ENCODE measurements around the gene AFAP1.

The AFAP1 gene

GRCh38 chr4:7760228-7760627, 179.4 kb downstream of the AFAP1 start:
- H3K9me3 Mint-ChIP-seq = no peaks in the 10 kb centered on the region
- H3K4me3 Mint-ChIP-seq = no peak overlapping the region
- H3K36me3 Mint-ChIP-seq = no peaks in the 10 kb centered on the region
- peaks cover 0 to 2% of the 10 kb centered on the region in 2 donors for H3K4me1 Mint-ChIP-seq
- ATAC-seq (replicated peaks) = no peak
- peaks cover 6 to 9% of the 10 kb centered on the region in 2 donors for H3K27me3 Mint-ChIP-seq
- H3K27ac Mint-ChIP-seq = no peak overlapping the region
- no peak for DNase-seq

- Mint-ChIP-seq H3K9me3 (no peaks in the 10 kb centered on the region), H3K27ac (no peak overlapping the region), H3K36me3 (no peaks in the 10 kb centered on the region), H3K4me1 (peaks cover 0 to 2% of the 10 kb centered on the region in 2 donors), H3K27me3 (peaks cover 8 to 12% of the 10 kb centered on the region in 2 donors), H3K4me3 (no peak overlapping the region)
- ATAC-seq (replicated peaks) (no peak), DNase-seq (no peak)
These were observed 180.0 kb downstream of the AFAP1 start for GRCh38 chr4:7759635-7760034.

- H3K4me1 Mint-ChIP-seq = peaks cover 0 to 2% of the 10 kb centered on the region in 2 donors
- ATAC-seq (replicated peaks) (no peak), DNase-seq (no peak)
- no peaks in the 10 kb centered on the region for H3K36me3 Mint-ChIP-seq
- no peak overlapping the region for H3K4me3 Mint-ChIP-seq
- peaks cover 12 to 15% of the 10 kb centered on the region in 2 donors for H3K27me3 Mint-ChIP-seq
- no peaks in the 10 kb centered on the region for H3K9me3 Mint-ChIP-seq
- no peak overlapping the region for H3K27ac Mint-ChIP-seq
These were observed 180.4 kb downstream of the AFAP1 start for GRCh38 chr4:7759216-7759615.

GRCh38 chr4:7758476-7758875, 181.2 kb downstream of the AFAP1 start:
- peaks cover 13 to 15% of the 10 kb centered on the region in 2 donors for H3K27me3 Mint-ChIP-seq
- H3K4me1 Mint-ChIP-seq = peaks cover 0 to 2% of the 10 kb centered on the region in 2 donors
- ATAC-seq (replicated peaks) = no peak
- H3K4me3 Mint-ChIP-seq = no peak overlapping the region
- H3K27ac Mint-ChIP-seq = no peak overlapping the region
- DNase-seq = no peak
- H3K9me3 Mint-ChIP-seq = no peaks in the 10 kb centered on the region
- no peaks in the 10 kb centered on the region for H3K36me3 Mint-ChIP-seq

- H3K9me3 Mint-ChIP-seq = no peaks in the 10 kb centered on the region
- H3K27ac Mint-ChIP-seq = no peak overlapping the region
- H3K4me3 Mint-ChIP-seq = no peak overlapping the region
- H3K4me1 Mint-ChIP-seq = peaks cover 0 to 2% of the 10 kb centered on the region in 2 donors
- peaks cover 13 to 15% of the 10 kb centered on the region in 2 donors for H3K27me3 Mint-ChIP-seq
- H3K36me3 Mint-ChIP-seq = no peaks in the 10 kb centered on the region
- DNase-seq (no peak), ATAC-seq (replicated peaks) (no peak)
These were observed 181.9 kb downstream of the AFAP1 start for GRCh38 chr4:7757501-7758471.

GRCh38 chr4:7756561-7757355, 182.9 kb downstream of the AFAP1 start:
- H3K4me1 Mint-ChIP-seq = peaks cover 0 to 1% of the 10 kb centered on the region in 2 donors
- DNase-seq (no peak), ATAC-seq (replicated peaks) (no peak)
- no peak overlapping the region for H3K4me3 Mint-ChIP-seq
- no peak overlapping the region for H3K27ac Mint-ChIP-seq
- H3K27me3 Mint-ChIP-seq = peaks cover 10 to 13% of the 10 kb centered on the region in 2 donors
- H3K36me3 Mint-ChIP-seq = no peaks in the 10 kb centered on the region
- no peaks in the 10 kb centered on the region for H3K9me3 Mint-ChIP-seq

- ATAC-seq (replicated peaks) = no peak
- Mint-ChIP-seq H3K27ac (no peak overlapping the region), H3K4me1 (no peaks in the 10 kb centered on the region), H3K27me3 (peaks cover 6 to 13% of the 10 kb centered on the region in 2 donors), H3K9me3 (no peaks in the 10 kb centered on the region), H3K4me3 (no peak overlapping the region), H3K36me3 (no peaks in the 10 kb centered on the region)
- no peak for DNase-seq
These were observed 183.6 kb downstream of the AFAP1 start for GRCh38 chr4:7756071-7756470.

GRCh38 chr4:7755561-7755960, 184.1 kb downstream of the AFAP1 start:
- H3K27me3 Mint-ChIP-seq = peaks cover 6 to 13% of the 10 kb centered on the region in 2 donors
- H3K36me3 Mint-ChIP-seq = no peaks in the 10 kb centered on the region
- H3K4me3 Mint-ChIP-seq = no peak overlapping the region
- DNase-seq (no peak), ATAC-seq (replicated peaks) (no peak)
- no peaks in the 10 kb centered on the region for H3K4me1 Mint-ChIP-seq
- H3K27ac Mint-ChIP-seq = no peak overlapping the region
- H3K9me3 Mint-ChIP-seq = no peaks in the 10 kb centered on the region

- H3K27ac Mint-ChIP-seq = no peak overlapping the region
These were observed 184.9 kb downstream of the AFAP1 start for GRCh38 chr4:7754565-7755262.

GRCh38 chr4:7753931-7754465, 185.7 kb downstream of the AFAP1 start:
- Mint-ChIP-seq H3K4me3 (no peak overlapping the region), H3K4me1 (no peaks in the 10 kb centered on the region), H3K27ac (no peak overlapping the region), H3K36me3 (no peaks in the 10 kb centered on the region), H3K9me3 (no peaks in the 10 kb centered on the region), H3K27me3 (peaks cover 6 to 8% of the 10 kb centered on the region in 2 donors)
- no peak for DNase-seq
- ATAC-seq (replicated peaks) = no peak

More at GRCh38 chr4:7754565-7755262, 184.9 kb downstream of the AFAP1 start:
- DNase-seq (no peak), ATAC-seq (replicated peaks) (no peak)
- peaks cover 6 to 8% of the 10 kb centered on the region in 2 donors for H3K27me3 Mint-ChIP-seq
- H3K4me1 Mint-ChIP-seq = no peaks in the 10 kb centered on the region
- H3K9me3 Mint-ChIP-seq = no peaks in the 10 kb centered on the region
- H3K4me3 Mint-ChIP-seq = no peak overlapping the region
- no peaks in the 10 kb centered on the region for H3K36me3 Mint-ChIP-seq

GRCh38 chr4:7753271-7753670, 186.4 kb downstream of the AFAP1 start:
- H3K4me3 Mint-ChIP-seq = no peak overlapping the region
- H3K9me3 Mint-ChIP-seq = no peaks in the 10 kb centered on the region
- ATAC-seq (replicated peaks) (no peak), DNase-seq (no peak)
- no peaks in the 10 kb centered on the region for H3K36me3 Mint-ChIP-seq
- no peak overlapping the region for H3K27ac Mint-ChIP-seq
- peaks cover 6 to 8% of the 10 kb centered on the region in 2 donors for H3K27me3 Mint-ChIP-seq
- no peaks in the 10 kb centered on the region for H3K4me1 Mint-ChIP-seq

- no peak for DNase-seq
- no peaks in the 10 kb centered on the region for H3K36me3 Mint-ChIP-seq
- no peak overlapping the region for H3K4me3 Mint-ChIP-seq
- ATAC-seq (replicated peaks) = no peak
- no peaks in the 10 kb centered on the region for H3K4me1 Mint-ChIP-seq
- H3K27me3 Mint-ChIP-seq = peaks cover 7 to 8% of the 10 kb centered on the region in 2 donors
- H3K27ac Mint-ChIP-seq = no peak overlapping the region
- no peaks in the 10 kb centered on the region for H3K9me3 Mint-ChIP-seq
These were observed 187.0 kb downstream of the AFAP1 start for GRCh38 chr4:7752649-7753048.

GRCh38 chr4:7750972-7751371, 188.7 kb downstream of the AFAP1 start:
- Mint-ChIP-seq H3K36me3 (no peaks in the 10 kb centered on the region), H3K4me3 (no peak overlapping the region), H3K4me1 (no peaks in the 10 kb centered on the region), H3K27me3 (peaks cover 8 to 10% of the 10 kb centered on the region in 2 donors), H3K27ac (no peak overlapping the region), H3K9me3 (no peaks in the 10 kb centered on the region)
- DNase-seq (no peak), ATAC-seq (replicated peaks) (no peak)

- no peak for DNase-seq
- ATAC-seq (replicated peaks) = no peak
- Mint-ChIP-seq H3K4me3 (no peak overlapping the region), H3K36me3 (no peaks in the 10 kb centered on the region), H3K4me1 (no peaks in the 10 kb centered on the region), H3K27ac (no peak overlapping the region), H3K9me3 (no peaks in the 10 kb centered on the region), H3K27me3 (peaks cover 8 to 11% of the 10 kb centered on the region in 2 donors)
These were observed 189.1 kb downstream of the AFAP1 start for GRCh38 chr4:7750523-7750922.

Measured in stimulated activated naive B cell treated with anti-CD40 and anti-IgM and Interleukin-4, amounts not matched to agents 10 μg/mL and 1 μg/mL and 100 μg/mL, for 72 hours (primary cell).